ENCODE measurements around the gene TEPSIN. TPM values are rescaled to one million over a fixed set of nuclear protein-coding genes. Genes with fewer than 3 reads are reported as not detected.

The TEPSIN gene
- total RNA-seq, 4 donors from 2014 or later, result 38.0 to 156 (median 79.4) TPM

GRCh38 chr17:81285179-81285878 lies 46.5 kb upstream of the TEPSIN start:
- Histone ChIP-seq H3K4me3 (peak overlapping the region; percentile 38 to 51 (median 44)), H3K27ac (peak overlapping the region; percentile 49 to 78 (median 62)), H3K9me3 (no peaks in the 10 kb centered on the region), H3K4me1 (peaks cover 0 to 10% (median 7%) of the 10 kb centered on the region in 4 donors), H3K27me3 (no peaks in the 10 kb centered on the region), H3K36me3 (peaks cover 0 to 64% (median 0%) of the 10 kb centered on the region in 3 donors)
- peak; percentile 59 to 80 (median 60) for DNase-seq
- no peak for TF ChIP-seq CTCF (IDR thresholded peaks at IDR 0.05)
- no peak for TF ChIP-seq POLR2A (IDR thresholded peaks at IDR 0.05)

- Histone ChIP-seq H3K27ac (no peak overlapping the region), H3K4me3 (no peak overlapping the region), H3K9me3 (no peaks in the 10 kb centered on the region), H3K4me1 (peaks cover 0 to 10% (median 7%) of the 10 kb centered on the region in 4 donors), H3K36me3 (peaks cover 0 to 60% (median 0%) of the 10 kb centered on the region in 3 donors), H3K27me3 (no peaks in the 10 kb centered on the region)
- DNase-seq, result no peak
- no peak for TF ChIP-seq CTCF (IDR thresholded peaks at IDR 0.05)
- TF ChIP-seq POLR2A (IDR thresholded peaks at IDR 0.05), result no peak
Measured at GRCh38 chr17:81282876-81283275, 44.0 kb upstream of the TEPSIN start.

DNA sequence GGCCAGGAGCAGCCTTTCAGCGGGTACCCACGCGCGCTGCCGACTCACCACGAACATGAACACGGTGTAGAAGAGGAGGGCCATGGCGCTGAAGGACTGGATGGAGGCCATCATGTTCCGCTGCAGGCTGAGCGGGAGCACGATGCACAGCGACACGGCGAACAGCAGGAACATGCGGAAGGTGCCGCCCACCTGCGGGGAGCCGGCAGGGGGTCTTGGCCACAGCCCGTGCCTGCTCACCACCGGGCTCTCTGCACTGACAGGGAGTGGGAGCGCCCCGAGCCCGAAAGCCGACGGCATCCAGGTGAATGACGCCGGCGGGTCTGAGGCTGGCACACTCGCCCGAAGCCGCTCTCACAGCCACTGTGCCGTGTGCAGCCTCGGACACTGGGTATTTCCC lies 43.3 kb upstream of the TEPSIN start:
- no peaks in the 10 kb centered on the region for H3K9me3 ChIP-seq
- DNase-seq, result no peak
- H3K36me3 ChIP-seq, result peaks cover 0 to 56% (median 0%) of the 10 kb centered on the region in 3 donors
- no peak overlapping the region for H3K27ac ChIP-seq
- H3K4me1 ChIP-seq, result peaks cover 0 to 14% (median 7%) of the 10 kb centered on the region in 4 donors
- H3K4me3 ChIP-seq, result no peak overlapping the region
- H3K27me3 ChIP-seq, result no peaks in the 10 kb centered on the region
- TF ChIP-seq POLR2A (IDR thresholded peaks at IDR 0.05), result no peak
- TF ChIP-seq CTCF (IDR thresholded peaks at IDR 0.05), result no peak

- no peaks in the 10 kb centered on the region for H3K27me3 ChIP-seq
- peaks cover 0 to 21% (median 0%) of the 10 kb centered on the region in 4 donors for H3K4me1 ChIP-seq
- H3K27ac ChIP-seq, result no peak overlapping the region
- no peak overlapping the region for H3K4me3 ChIP-seq
- peaks cover 0 to 69% (median 0%) of the 10 kb centered on the region in 3 donors for H3K36me3 ChIP-seq
- H3K9me3 ChIP-seq, result no peaks in the 10 kb centered on the region
- TF ChIP-seq CTCF (IDR thresholded peaks at IDR 0.05) (no peak), POLR2A (IDR thresholded peaks at IDR 0.05) (no peak)
- no peak for DNase-seq
Measured at GRCh38 chr17:81280571-81280970, 41.7 kb upstream of the TEPSIN start.

- no peak for DNase-seq
- TF ChIP-seq POLR2A (IDR thresholded peaks at IDR 0.05) (no peak), CTCF (IDR thresholded peaks at IDR 0.05) (no peak)
- no peaks in the 10 kb centered on the region for H3K9me3 ChIP-seq
- no peak overlapping the region for H3K27ac ChIP-seq
- peaks cover 0 to 75% (median 0%) of the 10 kb centered on the region in 3 donors for H3K36me3 ChIP-seq
- H3K4me1 ChIP-seq, result peaks cover 0 to 13% (median 0%) of the 10 kb centered on the region in 4 donors
- no peak overlapping the region for H3K4me3 ChIP-seq
- H3K27me3 ChIP-seq, result no peaks in the 10 kb centered on the region
Measured at GRCh38 chr17:81279278-81280275, 40.7 kb upstream of the TEPSIN start.

All from Peyer's patch (tissue), 4 donors.